GM23338 (cell line): ENCODE results near the gene CES3.
"Not testable (repeated sequence)": the region's sequence is repeated elsewhere in the genome, so short reads cannot be mapped to it uniquely, and the experiment has no call there.

Experiments used
- CREB1 ChIP-seq: fragments of 250-450 bp; sonication (Bioruptor Pico); IDR thresholded peaks from 2 replicates; pipeline ENCODE4 v1.5.0; 2020; ENCODE audit warnings: low read depth, mild to moderate bottlenecking, moderate library complexity
- EZH2 ChIP-seq: fragments of 200-600 bp; sonication (generic); IDR thresholded peaks from one replicate; pipeline ENCODE4 v1.8.0; 2017; ENCODE audit warnings: antibody characterized with exemption, mild to moderate bottlenecking, low read depth; ENCODE audit not compliant: unreplicated experiment
- EZH2phosphoT487 ChIP-seq: fragments of 200-600 bp; sonication (generic); IDR thresholded peaks from one replicate; pipeline ENCODE4 v1.8.1; 2018; ENCODE audit warnings: antibody characterized with exemption; ENCODE audit not compliant: unreplicated experiment
- JUNB ChIP-seq: IDR thresholded peaks from one replicate; pipeline ENCODE4 v1.6.1; 2016; ENCODE audit warnings: antibody characterized with exemption; ENCODE audit not compliant: unreplicated experiment
- NANOG ChIP-seq: IDR thresholded peaks from 2 replicates; pipeline ENCODE4 v1.6.1; 2016; ENCODE audit warnings: antibody characterized with exemption, borderline replicate concordance
- POLR2AphosphoS5 ChIP-seq: IDR thresholded peaks from 2 replicates; pipeline ENCODE4 v1.6.1; 2016; ENCODE audit warnings: antibody characterized with exemption, low read depth
- STAT1 ChIP-seq: IDR thresholded peaks from one replicate; pipeline ENCODE4 v1.6.1; 2016; ENCODE audit warnings: antibody characterized with exemption; ENCODE audit not compliant: unreplicated experiment
- ZNF114 ChIP-seq: fragments of 250-450 bp; sonication (Bioruptor Pico); IDR thresholded peaks from 2 replicates; pipeline ENCODE4 v1.5.0; 2020; ENCODE audit warnings: mild to moderate bottlenecking, moderate library complexity
- ZNF331 ChIP-seq: fragments of 250-450 bp; sonication (Bioruptor Pico); IDR thresholded peaks from 2 replicates; pipeline ENCODE4 v1.5.0; 2020; ENCODE audit warnings: low read depth, mild to moderate bottlenecking, moderate library complexity
- TF ChIP-seq, protein P1 (sequence below), 2 experiments: fragments of 200-600 bp in 1 of 2; sonication (generic) in 1 of 2; conservative IDR thresholded peaks; 2 replicates each; pipeline versions ENCODE4 v1.5.1 to v1.6.1; 2016 to 2017; ENCODE audit warnings: antibody characterized with exemption in 2 of 2, low read depth in 2 of 2, mild to moderate bottlenecking in 2 of 2, moderate library complexity in 1 of 2
- TF ChIP-seq, protein P2 (sequence below): IDR thresholded peaks from one replicate; pipeline ENCODE4 v1.6.1; 2018; ENCODE audit warnings: antibody characterized with exemption; ENCODE audit not compliant: unreplicated experiment
- TF ChIP-seq, protein P3 (sequence below): IDR thresholded peaks from 2 replicates; pipeline ENCODE4 v1.6.1; 2016; ENCODE audit warnings: antibody characterized with exemption

DNA sequence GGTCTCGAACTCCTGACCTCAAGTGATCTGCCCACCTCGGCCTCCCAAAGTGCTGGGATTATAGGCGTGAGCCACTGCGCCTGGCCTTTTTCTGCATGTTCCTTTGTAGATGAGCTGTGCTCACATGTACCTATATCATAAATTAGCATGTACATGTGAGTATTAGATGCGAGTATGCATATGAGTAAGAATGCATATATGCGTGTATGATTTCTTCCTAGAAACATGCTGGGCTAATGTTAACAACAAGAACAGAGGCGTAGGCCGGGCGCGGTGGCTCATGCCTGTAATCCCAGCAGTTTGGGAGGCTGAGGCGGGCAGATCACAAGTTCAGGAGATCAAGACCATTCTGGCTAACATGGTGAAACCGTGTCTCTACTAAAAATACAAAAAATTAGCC lies 32.5 kb downstream of the CES3 start:
- TF ChIP-seq, protein P1, sequence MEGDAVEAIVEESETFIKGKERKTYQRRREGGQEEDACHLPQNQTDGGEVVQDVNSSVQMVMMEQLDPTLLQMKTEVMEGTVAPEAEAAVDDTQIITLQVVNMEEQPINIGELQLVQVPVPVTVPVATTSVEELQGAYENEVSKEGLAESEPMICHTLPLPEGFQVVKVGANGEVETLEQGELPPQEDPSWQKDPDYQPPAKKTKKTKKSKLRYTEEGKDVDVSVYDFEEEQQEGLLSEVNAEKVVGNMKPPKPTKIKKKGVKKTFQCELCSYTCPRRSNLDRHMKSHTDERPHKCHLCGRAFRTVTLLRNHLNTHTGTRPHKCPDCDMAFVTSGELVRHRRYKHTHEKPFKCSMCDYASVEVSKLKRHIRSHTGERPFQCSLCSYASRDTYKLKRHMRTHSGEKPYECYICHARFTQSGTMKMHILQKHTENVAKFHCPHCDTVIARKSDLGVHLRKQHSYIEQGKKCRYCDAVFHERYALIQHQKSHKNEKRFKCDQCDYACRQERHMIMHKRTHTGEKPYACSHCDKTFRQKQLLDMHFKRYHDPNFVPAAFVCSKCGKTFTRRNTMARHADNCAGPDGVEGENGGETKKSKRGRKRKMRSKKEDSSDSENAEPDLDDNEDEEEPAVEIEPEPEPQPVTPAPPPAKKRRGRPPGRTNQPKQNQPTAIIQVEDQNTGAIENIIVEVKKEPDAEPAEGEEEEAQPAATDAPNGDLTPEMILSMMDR (conservative IDR thresholded peaks at IDR 0.05; ENCODE audit: low read depth in 2 of 2): not testable (repeated sequence)
- TF ChIP-seq CREB1 (CRISPR knock-in tag); EZH2phosphoT487; POLR2AphosphoS5; JUNB; EZH2; NANOG; ZNF331 (CRISPR knock-in tag); STAT1; ZNF114: not testable (repeated sequence)
- TF ChIP-seq, protein P2, sequence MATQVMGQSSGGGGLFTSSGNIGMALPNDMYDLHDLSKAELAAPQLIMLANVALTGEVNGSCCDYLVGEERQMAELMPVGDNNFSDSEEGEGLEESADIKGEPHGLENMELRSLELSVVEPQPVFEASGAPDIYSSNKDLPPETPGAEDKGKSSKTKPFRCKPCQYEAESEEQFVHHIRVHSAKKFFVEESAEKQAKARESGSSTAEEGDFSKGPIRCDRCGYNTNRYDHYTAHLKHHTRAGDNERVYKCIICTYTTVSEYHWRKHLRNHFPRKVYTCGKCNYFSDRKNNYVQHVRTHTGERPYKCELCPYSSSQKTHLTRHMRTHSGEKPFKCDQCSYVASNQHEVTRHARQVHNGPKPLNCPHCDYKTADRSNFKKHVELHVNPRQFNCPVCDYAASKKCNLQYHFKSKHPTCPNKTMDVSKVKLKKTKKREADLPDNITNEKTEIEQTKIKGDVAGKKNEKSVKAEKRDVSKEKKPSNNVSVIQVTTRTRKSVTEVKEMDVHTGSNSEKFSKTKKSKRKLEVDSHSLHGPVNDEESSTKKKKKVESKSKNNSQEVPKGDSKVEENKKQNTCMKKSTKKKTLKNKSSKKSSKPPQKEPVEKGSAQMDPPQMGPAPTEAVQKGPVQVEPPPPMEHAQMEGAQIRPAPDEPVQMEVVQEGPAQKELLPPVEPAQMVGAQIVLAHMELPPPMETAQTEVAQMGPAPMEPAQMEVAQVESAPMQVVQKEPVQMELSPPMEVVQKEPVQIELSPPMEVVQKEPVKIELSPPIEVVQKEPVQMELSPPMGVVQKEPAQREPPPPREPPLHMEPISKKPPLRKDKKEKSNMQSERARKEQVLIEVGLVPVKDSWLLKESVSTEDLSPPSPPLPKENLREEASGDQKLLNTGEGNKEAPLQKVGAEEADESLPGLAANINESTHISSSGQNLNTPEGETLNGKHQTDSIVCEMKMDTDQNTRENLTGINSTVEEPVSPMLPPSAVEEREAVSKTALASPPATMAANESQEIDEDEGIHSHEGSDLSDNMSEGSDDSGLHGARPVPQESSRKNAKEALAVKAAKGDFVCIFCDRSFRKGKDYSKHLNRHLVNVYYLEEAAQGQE: not testable (repeated sequence)
- TF ChIP-seq, protein P3, sequence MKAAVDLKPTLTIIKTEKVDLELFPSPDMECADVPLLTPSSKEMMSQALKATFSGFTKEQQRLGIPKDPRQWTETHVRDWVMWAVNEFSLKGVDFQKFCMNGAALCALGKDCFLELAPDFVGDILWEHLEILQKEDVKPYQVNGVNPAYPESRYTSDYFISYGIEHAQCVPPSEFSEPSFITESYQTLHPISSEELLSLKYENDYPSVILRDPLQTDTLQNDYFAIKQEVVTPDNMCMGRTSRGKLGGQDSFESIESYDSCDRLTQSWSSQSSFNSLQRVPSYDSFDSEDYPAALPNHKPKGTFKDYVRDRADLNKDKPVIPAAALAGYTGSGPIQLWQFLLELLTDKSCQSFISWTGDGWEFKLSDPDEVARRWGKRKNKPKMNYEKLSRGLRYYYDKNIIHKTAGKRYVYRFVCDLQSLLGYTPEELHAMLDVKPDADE: not testable (repeated sequence)
